Raji (cell line): ENCODE data around the gene LY86.

ENCODE experiments used
- POLR2A ChIP-seq: IDR thresholded peaks from 2 replicates; pipeline ENCODE4 v1.6.1; 2011; ENCODE audit warnings: low read depth, low read length, control low read depth; ENCODE audit not compliant: insufficient read depth

LY86 gene

GRCh38 chr6:6564154-6564553 lies 24.4 kb upstream of the LY86 start:
- no peak for TF ChIP-seq POLR2A

DNA sequence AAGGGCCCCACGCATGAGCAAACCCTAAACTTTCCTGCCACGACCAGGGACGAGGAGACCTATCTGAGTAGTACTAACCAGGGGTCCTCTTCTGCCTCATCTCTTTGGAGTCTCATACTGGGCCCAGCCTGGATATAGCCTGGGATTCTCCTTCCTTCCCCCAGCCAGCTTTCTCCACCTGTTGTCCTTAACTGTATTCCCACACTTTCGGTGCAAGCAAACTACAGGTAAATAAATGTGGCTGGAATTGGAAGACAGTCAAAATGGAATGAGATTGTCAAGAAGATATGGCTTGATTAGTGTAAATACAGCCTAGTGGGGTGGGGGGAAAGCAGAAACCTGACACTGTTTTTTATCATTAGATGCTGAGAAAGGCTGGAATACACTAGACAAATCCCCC lies 23.5 kb upstream of the LY86 start:
- no peak for TF ChIP-seq POLR2A

GRCh38 chr6:6565488-6565887 lies 23.0 kb upstream of the LY86 start:
- no peak for TF ChIP-seq POLR2A

DNA sequence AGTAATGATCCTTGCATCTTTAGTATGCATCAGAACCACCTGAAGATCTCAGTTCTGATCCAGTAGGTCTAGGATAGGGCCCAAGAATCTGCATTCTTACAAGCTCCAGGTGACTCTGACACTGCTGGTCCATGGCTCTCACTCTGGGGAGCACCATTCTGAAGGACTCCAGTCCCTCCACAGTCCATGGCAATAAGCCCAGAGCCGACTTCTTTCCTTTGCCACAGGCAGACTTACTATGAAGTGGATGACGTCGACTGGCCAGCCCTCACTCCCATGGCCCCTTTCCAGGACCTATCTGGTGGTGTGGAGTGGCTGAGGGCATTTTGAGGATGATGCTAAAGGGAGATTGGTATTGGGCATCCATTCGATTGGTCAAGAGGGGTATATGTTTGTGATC lies 21.8 kb upstream of the LY86 start:
- no peak for TF ChIP-seq POLR2A

DNA sequence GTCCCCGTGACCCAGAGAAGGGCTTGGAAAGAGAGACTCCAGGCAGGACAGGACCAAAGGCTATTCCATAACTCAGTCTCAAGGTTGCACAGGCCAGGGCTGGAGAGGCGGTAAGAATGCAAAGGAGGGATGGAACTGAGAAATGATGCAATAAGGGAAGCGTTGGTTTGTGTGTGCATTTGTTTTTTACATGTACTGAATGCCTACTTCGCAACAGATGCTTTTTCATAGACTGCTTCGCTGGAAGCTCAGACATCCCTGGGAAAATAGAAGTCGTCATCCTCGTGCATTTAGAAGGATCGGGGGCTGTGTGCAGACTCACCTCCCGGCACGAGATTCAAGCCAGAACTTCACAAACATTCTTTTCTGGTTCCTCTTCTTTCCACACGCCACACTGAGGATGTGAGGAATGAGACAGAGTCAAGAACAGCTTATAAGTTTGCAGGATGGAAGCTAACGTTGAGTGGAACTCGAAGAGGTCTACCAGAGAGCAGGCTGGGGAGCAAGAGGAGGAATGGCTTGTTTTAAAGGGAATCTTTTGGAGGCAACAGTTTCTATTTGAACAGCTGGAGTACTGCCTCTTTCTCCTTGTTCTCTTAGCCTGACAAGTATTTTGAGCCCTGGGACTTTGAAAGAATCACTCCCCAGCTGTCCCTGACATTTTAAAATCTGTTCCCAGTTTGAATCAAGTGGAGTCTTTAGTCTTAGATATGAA lies 19.3 kb upstream of the LY86 start:
- TF ChIP-seq POLR2A, result no peak

GRCh38 chr6:6569811-6570164 lies 18.7 kb upstream of the LY86 start:
- no peak for TF ChIP-seq POLR2A

DNA sequence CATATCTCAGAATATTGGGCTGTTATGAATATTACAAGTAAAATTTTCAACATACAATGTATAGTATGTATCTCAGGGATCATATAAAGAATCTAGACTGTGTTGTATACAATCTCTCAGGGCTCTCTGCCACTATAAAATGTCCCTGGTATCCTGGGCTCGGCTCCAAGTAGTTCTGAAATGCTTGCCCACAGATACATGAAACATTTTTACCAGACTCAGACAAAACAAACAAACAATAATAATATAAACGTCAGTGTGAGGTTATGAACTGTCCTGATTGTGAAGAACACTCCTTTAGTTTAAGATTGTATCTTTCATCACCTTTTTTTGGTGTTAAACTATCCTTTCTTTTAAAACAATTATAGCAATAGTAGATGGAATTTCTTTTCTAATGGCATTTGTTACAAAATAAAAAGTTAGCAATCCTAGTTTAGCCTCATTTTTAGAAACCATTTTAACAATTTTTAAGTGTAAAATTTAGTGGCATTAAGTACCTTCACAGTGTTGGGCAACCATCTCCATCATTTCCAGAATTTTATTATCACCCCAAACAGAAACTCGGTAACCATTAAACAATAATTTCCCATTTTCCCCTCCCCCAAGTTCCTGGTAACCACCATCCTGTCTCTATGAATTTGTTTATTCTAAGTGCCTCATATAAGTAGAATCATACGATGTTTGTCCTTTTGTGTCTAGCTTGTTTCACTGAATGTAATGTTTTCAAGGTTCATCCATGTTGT lies 17.4 kb upstream of the LY86 start:
- no peak for TF ChIP-seq POLR2A

DNA sequence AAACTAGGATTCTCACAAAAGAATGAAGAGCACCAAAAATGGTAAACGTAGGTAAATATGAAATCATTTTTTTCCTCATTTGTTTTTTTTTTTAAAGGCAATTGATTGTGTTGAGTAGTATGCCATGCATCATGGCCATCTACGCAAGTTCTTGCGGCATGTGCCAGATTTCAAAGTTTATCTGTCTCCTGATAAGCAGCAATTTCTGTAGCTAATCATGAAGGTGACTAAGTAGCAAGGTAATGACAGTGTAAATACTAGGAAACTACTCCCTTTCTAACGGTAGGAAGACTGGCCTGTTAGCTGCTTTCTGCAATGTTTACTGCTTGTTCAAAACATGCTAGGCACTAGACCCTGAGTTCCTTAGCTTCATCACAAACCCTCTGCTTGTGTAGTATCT lies 13.4 kb upstream of the LY86 start:
- TF ChIP-seq POLR2A, result no peak

DNA sequence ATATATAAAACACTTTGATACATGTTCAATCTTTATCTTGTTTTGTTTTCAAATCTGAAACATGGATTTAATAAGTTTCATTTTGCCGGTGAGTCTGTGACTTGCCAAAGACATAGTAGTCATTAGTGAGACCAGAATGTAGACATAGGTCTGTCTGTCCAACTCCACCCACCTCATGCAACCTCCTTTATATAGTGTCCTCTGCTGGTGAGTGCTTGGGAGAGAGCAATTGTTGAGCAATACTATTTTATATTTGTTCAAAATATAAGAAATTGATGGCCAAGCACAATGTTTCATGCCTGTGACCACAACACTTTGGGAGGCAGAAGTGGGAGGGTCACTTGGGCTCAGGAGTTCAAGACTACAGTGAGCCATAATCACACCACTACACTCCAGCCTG lies 10.8 kb upstream of the LY86 start:
- TF ChIP-seq POLR2A, result no peak

DNA sequence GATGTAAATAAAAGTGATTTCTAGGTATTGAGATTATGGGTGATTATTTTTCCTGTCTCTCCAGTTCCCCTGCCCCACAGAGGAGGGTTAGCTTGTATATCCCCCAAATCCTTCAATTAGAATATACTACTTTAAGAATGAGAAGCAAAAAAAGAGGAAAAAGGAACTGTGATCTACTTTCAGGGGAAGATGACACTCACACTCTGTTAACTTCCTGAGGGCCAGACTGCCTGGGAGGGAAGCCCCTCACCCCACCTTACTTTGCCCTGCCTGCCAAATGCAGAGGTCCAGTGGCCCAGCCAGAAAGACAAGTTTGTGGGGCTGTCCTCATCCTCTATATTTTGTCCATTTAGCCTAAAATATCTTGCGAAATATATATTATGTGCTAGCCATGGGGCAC lies 9.2 kb upstream of the LY86 start:
- no peak for TF ChIP-seq POLR2A

- TF ChIP-seq POLR2A, result no peak
Measured at GRCh38 chr6:6580225-6580856, 8.2 kb upstream of the LY86 start.

DNA sequence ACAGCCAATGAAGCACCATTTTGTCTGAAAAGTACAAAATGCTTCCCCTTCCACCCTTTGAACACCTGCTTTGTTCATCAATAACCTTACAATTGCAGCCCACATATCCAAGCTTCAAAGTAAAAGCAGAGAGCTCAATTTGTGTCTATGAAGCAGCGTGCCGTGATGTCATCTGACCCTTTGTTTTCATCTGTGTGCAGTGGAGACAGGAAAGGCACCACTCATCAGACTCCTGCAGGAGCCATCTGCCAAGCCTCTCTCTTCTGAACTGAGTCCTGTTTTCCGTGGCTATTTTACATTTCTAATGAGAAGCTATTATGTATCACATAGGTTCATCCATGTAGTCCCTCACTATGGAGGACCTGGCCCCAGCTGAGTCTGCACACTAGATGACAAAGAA lies 7.5 kb upstream of the LY86 start:
- TF ChIP-seq POLR2A, result no peak

DNA sequence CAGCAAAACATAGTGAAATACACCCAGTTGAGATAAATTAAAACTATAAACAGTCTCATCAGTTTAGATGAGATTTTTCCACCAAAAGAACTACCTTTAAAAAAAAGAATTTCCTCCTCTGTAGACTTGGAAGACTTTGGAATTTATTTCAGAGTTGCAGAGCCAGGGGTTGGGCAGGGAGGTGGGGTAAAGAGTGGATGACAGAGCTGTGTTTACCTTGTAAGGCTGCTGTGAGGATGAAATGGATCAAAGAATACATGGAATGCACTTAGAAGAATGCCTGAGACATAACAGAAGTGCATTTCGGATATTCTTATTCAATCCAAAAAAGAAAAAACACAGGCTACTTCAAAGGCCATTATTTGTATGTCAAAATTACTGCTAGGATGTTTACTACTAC lies 6.4 kb upstream of the LY86 start:
- TF ChIP-seq POLR2A, result no peak

DNA sequence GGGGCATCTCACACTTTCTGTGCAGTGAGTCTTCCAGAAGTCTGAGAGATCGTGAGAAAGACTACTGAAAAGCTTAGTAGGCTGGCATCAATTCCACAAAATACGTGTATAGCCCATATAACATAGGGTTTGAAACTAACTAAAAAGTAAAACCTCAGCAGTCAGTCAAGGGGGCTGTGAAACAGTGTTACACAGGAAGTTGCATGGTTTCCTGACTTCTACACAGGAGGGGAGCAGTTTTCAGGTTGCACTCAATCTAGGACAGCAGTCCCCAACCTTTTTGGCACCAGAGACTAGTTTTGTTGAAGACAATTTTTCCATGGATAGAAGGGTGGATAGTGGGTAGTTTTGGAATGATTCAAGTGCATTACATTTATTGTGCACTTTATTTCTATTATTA lies 4.7 kb upstream of the LY86 start:
- no peak for TF ChIP-seq POLR2A

- 0 out of 2 replicates have a peak, but pooled peaks have one; percentile 33 for TF ChIP-seq POLR2A
Measured at GRCh38 chr6:6584310-6585002, 4.1 kb upstream of the LY86 start.

DNA sequence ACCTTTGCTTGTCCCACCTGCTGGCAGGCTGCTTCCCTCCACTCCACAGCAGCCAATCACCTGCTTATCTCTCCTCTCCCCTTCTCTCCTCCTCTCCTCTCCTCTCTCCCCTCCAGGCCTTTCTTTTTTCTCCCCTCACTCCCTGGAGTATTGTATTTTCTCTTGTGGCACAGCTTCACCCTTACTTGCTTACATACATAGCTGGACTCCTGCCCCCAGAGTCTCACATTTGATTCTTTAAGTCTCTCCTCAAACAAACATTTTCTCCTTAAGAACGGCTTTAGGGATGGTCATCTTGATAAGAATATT lies 3.6 kb upstream of the LY86 start:
- TF ChIP-seq POLR2A, result no peak; the same call in 1 of the 2 replicates
